HUES6 (cell line): Measurements from ENCODE around the gene CTSD.
"Not testable (repeated sequence)": the region's sequence is repeated elsewhere in the genome, so short reads cannot be mapped to it uniquely, and the experiment has no call there.

Source experiments
- H3K27ac ChIP-seq: 2 replicates; pipeline ENCODE4 v1.7.0; 2013; ENCODE audit warnings: low read depth, mild to moderate bottlenecking, low read length, inconsistent platforms
- H3K27me3 ChIP-seq: 2 replicates; pipeline ENCODE4 v1.6.1; 2013; ENCODE audit warnings: low read length; ENCODE audit not compliant: control insufficient read depth, insufficient read depth
- H3K36me3 ChIP-seq: 2 replicates; pipeline ENCODE4 v1.6.1; 2013; ENCODE audit warnings: low read length; ENCODE audit not compliant: control insufficient read depth, insufficient read depth
- H3K4me1 ChIP-seq: 2 replicates; pipeline ENCODE4 v1.6.1; 2013; ENCODE audit warnings: low read length; ENCODE audit not compliant: control insufficient read depth, insufficient read depth
- H3K4me3 ChIP-seq: 2 replicates; pipeline ENCODE4 v1.5.1; 2013; ENCODE audit warnings: low read depth, low read length
- H3K9ac ChIP-seq: one replicate; pipeline ENCODE4 v1.6.1; 2013; ENCODE audit warnings: mild to moderate bottlenecking, low read length
- H3K9me3 ChIP-seq: 2 replicates; pipeline ENCODE4 v1.6.1; 2013; ENCODE audit warnings: low read depth, low read length; ENCODE audit not compliant: control insufficient read depth, insufficient read depth

Gene CTSD

GRCh38 chr11:1773994-1774550 is 10.3 kb upstream of the CTSD start:
- no peak overlapping the region for H3K9ac ChIP-seq
- H3K27ac ChIP-seq, result no peak overlapping the region
- no peaks in the 10 kb centered on the region for H3K36me3 ChIP-seq
- no peaks in the 10 kb centered on the region; the same call in 1 of the 2 replicates for H3K27me3 ChIP-seq
- peaks cover 12% of the 10 kb centered on the region for H3K4me1 ChIP-seq
- no peaks in the 10 kb centered on the region for H3K9me3 ChIP-seq
- H3K4me3 ChIP-seq, result no peak overlapping the region

DNA sequence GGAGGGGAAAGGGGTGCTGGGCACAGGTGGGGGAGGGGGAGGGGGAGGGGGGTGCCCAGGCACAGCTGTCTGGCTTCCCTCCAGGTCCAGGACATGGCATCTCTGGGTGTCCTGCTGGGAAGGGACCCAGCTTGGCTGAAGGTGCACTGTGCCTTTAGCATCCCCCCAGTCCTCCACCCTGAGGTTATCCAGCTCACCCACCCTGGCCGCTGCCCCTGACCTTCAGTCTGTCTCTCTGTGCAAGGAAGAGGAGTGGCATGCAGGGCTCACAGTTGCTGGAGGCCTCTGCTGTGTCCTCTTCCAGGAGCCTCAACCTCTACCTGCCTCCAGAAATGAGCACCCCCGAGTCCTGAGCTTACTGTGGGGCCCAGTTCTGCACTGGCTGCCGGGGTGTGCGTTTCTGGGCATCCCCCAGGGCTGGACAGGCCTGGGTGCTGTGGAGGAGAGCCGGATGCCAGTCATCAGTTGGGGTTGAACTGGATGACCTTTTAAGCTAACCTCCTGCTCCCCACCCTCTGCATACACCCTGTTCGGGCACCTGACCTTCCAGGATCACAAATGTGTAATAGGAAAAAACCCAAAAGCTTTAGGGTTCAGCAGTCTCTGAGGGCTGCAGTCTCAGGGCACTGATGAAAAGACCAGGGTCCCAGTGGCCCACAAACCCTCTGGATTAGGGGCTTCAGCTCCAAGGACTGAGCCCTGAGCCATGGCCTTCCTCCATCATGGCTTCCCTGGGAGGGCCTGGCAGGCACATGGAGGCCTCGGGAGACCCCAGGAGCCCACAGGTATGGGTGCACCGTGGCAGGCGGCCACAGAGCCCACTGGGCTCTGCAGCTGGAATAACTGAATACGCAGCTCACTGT is 9.6 kb upstream of the CTSD start:
- H3K27me3 ChIP-seq, result no peaks in the 10 kb centered on the region; the same call in 1 of the 2 replicates
- no peaks in the 10 kb centered on the region for H3K9me3 ChIP-seq
- H3K9ac ChIP-seq, result no peak overlapping the region

DNA sequence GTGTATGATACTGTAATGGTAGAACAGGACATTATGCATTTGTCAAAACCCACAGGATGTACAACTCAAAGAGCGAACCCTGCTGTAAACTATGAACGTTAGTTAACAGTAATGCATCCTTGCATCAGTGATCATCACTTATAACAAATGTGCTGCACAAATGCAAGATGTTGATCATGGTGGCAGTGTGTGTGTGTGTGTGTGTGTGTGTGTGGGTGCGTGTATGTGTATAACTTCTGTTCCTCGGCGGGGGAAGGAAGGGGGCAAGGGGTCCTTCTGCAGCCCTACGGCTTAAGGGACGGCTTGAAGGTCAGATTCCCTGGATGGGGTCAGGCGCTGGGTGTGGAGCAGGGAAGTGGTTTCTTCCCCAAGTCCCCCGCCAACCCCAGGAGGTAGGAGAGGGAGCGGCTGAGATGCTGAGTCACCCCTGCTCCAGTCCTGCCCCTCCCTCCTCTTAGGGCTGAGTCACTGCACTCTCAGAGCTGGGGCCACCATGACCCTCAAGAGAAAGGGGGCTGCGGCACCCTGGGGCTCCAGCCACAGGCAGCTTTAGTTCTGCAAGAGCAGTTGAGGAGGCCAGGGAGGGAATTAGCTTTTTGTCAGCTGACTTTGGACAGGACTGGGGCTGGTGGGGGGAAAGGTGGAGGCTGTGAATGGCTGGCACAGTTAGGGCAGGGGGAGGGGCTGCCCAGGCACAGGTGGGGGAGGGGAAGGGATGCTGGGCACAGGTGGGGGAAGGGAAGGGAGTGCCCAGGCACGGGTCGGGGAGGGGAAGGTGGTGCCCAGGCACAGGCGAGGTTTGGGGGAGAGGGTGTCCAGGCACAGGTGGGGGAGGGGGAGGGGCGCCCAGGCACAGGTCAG is 8.8 kb upstream of the CTSD start:
- no peaks in the 10 kb centered on the region for H3K36me3 ChIP-seq
- H3K27me3 ChIP-seq, result no peaks in the 10 kb centered on the region; the same call in 1 of the 2 replicates
- H3K27ac ChIP-seq, result no peak overlapping the region
- peaks cover 12% of the 10 kb centered on the region for H3K4me1 ChIP-seq
- H3K9me3 ChIP-seq, result no peaks in the 10 kb centered on the region
- peak overlapping the region; percentile 27 for H3K9ac ChIP-seq
- peak overlapping the region; percentile 8; the same call in 1 of the 2 replicates for H3K4me3 ChIP-seq

More for the DNA sequence above, 9.6 kb upstream of the CTSD start:
- Histone ChIP-seq H3K4me1 (peaks cover 12% of the 10 kb centered on the region), H3K36me3 (no peaks in the 10 kb centered on the region), H3K4me3 (no peak overlapping the region), H3K27ac (no peak overlapping the region)

DNA sequence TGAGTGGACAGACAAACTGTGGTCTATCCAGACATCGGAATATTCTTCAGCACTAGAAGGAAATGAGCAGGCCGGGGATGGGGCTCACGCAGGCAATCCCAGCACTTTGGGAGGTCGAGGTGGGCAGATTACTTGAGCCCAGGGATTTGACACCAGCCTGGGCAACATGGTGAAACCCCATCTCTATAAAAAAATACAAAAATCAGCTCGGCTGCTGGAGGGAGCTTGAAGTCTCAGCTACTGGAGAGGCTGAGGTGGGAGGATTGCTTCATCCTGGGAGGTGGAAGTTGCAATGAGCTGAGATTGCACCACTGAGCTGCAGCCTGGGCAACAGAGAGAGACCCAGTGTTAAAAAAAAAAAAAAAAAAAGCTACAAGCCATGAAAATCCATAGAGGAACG is 8.0 kb upstream of the CTSD start:
- Histone ChIP-seq H3K27ac (no peak overlapping the region), H3K9ac (no peak overlapping the region)

GRCh38 chr11:1771273-1771672 is 7.5 kb upstream of the CTSD start:
- Histone ChIP-seq H3K4me1 (peaks cover 12% of the 10 kb centered on the region), H3K27me3 (no peaks in the 10 kb centered on the region), H3K9ac (no peak overlapping the region), H3K27ac (no peak overlapping the region), H3K4me3 (no peak overlapping the region), H3K36me3 (no peaks in the 10 kb centered on the region), H3K9me3 (no peaks in the 10 kb centered on the region)

More for the DNA sequence above, 8.0 kb upstream of the CTSD start:
- Histone ChIP-seq H3K4me1 (peaks cover 12% of the 10 kb centered on the region), H3K36me3 (no peaks in the 10 kb centered on the region), H3K4me3 (no peak overlapping the region), H3K27me3 (no peaks in the 10 kb centered on the region; the same call in 1 of the 2 replicates), H3K9me3 (no peaks in the 10 kb centered on the region)

DNA sequence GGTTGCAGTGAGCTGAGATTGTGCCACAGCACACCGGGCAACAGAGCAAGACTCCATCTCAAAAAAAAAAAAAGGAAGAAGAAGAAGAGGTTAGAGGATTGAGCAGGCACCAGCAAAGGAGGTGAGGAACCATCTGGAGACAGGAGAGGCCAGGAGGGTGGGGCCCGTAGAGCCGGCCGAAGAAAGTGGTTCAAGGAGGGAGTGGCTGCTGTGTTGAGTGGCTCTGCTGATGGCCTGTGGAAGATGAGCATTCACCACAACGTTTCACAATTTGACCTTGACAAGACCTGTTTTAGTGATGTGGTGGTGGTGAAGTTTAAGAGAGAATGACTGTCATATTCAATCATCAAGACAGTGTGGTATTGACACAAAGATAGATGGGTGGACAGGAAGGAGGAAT is 6.8 kb upstream of the CTSD start:
- H3K4me3 ChIP-seq, result no peak overlapping the region
- H3K9ac ChIP-seq, result no peak overlapping the region
- no peak overlapping the region for H3K27ac ChIP-seq
- H3K9me3 ChIP-seq, result no peaks in the 10 kb centered on the region
- no peaks in the 10 kb centered on the region for H3K27me3 ChIP-seq
- H3K36me3 ChIP-seq, result no peaks in the 10 kb centered on the region
- peaks cover 12% of the 10 kb centered on the region for H3K4me1 ChIP-seq

GRCh38 chr11:1770061-1770460 is 6.3 kb upstream of the CTSD start:
- Histone ChIP-seq H3K27ac (no peak overlapping the region), H3K4me1 (peaks cover 12% of the 10 kb centered on the region), H3K9me3 (no peaks in the 10 kb centered on the region), H3K27me3 (no peaks in the 10 kb centered on the region), H3K4me3 (no peak overlapping the region), H3K9ac (no peak overlapping the region), H3K36me3 (no peaks in the 10 kb centered on the region)

GRCh38 chr11:1769304-1769936 is 5.7 kb upstream of the CTSD start:
- not testable (repeated sequence) for H3K4me3 ChIP-seq, H3K27me3 ChIP-seq, H3K36me3 ChIP-seq, H3K9me3 ChIP-seq, H3K27ac ChIP-seq, H3K9ac ChIP-seq
- H3K4me1 ChIP-seq, result peaks cover 12% of the 10 kb centered on the region

- Histone ChIP-seq H3K9ac (no peak overlapping the region), H3K27ac (no peak overlapping the region)
Measured at GRCh38 chr11:1768141-1768469, 4.4 kb upstream of the CTSD start.

DNA sequence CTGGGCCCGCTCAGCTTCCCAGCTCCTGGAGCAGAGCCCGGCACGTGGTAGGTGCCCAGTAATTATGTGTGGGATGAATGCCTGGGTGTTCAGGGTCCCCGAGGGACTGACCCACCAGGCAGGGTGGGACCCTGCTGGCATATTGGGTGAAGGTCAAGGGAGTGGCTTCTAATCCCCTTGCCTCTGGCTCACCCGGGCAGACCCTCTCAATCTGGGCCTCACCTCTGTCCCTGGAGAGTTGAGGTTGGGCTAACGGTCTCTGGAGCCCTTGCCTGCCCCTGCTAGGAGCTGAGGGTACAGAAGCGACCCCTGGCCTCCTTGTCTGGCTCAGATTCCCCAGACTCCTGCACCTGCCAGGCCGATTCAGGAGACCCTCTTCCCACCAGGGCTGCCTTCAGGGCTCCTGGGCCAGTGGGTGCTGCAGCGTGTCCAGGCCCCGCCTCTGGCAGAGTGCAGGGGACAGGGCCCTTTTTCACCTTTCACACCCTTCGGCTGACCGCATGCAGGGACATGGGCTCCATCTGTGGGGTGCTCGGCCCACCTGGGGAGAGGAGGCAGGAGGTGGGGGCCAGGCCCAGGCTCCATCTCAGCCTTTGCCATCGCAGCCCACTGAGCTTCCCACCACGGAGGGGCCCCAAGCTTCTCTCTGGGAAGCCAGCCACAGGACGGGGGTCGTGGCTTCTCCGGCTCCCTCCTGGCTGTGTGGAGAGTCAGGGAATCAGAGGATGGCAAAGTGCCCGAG is 3.8 kb upstream of the CTSD start:
- H3K9ac ChIP-seq, result no peak overlapping the region
- H3K4me3 ChIP-seq, result no peak overlapping the region
- H3K27ac ChIP-seq, result no peak overlapping the region

More at GRCh38 chr11:1768141-1768469, 4.4 kb upstream of the CTSD start:
- Histone ChIP-seq H3K9me3 (no peaks in the 10 kb centered on the region), H3K36me3 (no peaks in the 10 kb centered on the region), H3K4me3 (no peak overlapping the region), H3K4me1 (peaks cover 9% of the 10 kb centered on the region), H3K27me3 (no peaks in the 10 kb centered on the region; the same call in 1 of the 2 replicates)

More for the DNA sequence above, 3.8 kb upstream of the CTSD start:
- peaks cover 12% of the 10 kb centered on the region for H3K4me1 ChIP-seq
- H3K9me3 ChIP-seq, result no peaks in the 10 kb centered on the region
- H3K36me3 ChIP-seq, result no peaks in the 10 kb centered on the region
- no peaks in the 10 kb centered on the region; the same call in 1 of the 2 replicates for H3K27me3 ChIP-seq
